ENCODE measurements around the gene GRIP2. TPM values are rescaled to one million over a fixed set of nuclear protein-coding genes. Genes with fewer than 3 reads are reported as not detected.

The GRIP2 gene
- total RNA-seq, 1 experiment from 2014 or later: not detected

GRCh38 chr3:14555835-14556234 is 15.7 kb upstream of the GRIP2 start:
- H3K4me3 Mint-ChIP-seq (ENCODE audit: low read depth, unreplicated experiment): peak overlapping the region; percentile 2
- no peak for TF ChIP-seq CTCF (IDR thresholded peaks at IDR 0.05; ENCODE audit: unreplicated experiment)
- DNase-seq: peak; percentile 38
- peaks cover 16% of the 10 kb centered on the region for H3K4me1 Mint-ChIP-seq (ENCODE audit: low read depth, unreplicated experiment)
- CTCF ChIA-PET: no interaction called here
- intact Hi-C loops (cut with micrococcal nuclease; ENCODE audit: unreplicated experiment): no loop called here
- no peak overlapping the region for H3K27ac Mint-ChIP-seq (ENCODE audit: unreplicated experiment)
- BruUV-seq (replicated peaks): no TSS peak
- peaks cover 78% of the 10 kb centered on the region for H3K27me3 Mint-ChIP-seq (ENCODE audit: unreplicated experiment)
- H3K9me3 Mint-ChIP-seq (ENCODE audit: low read depth, unreplicated experiment): no peaks in the 10 kb centered on the region
- peaks cover 3% of the 10 kb centered on the region for H3K36me3 Mint-ChIP-seq (ENCODE audit: insufficient read depth, unreplicated experiment)

GRCh38 chr3:14554715-14555114 is 14.6 kb upstream of the GRIP2 start:
- CTCF ChIA-PET: no interaction called here
- no peaks in the 10 kb centered on the region for H3K9me3 Mint-ChIP-seq (ENCODE audit: low read depth, unreplicated experiment)
- intact Hi-C loops (cut with micrococcal nuclease; ENCODE audit: unreplicated experiment): no loop called here
- no peak for TF ChIP-seq CTCF (IDR thresholded peaks at IDR 0.05; ENCODE audit: unreplicated experiment)
- H3K4me3 Mint-ChIP-seq (ENCODE audit: low read depth, unreplicated experiment): no peak overlapping the region
- H3K27me3 Mint-ChIP-seq (ENCODE audit: unreplicated experiment): peaks cover 77% of the 10 kb centered on the region
- H3K36me3 Mint-ChIP-seq (ENCODE audit: insufficient read depth, unreplicated experiment): peaks cover 3% of the 10 kb centered on the region
- no peak overlapping the region for H3K27ac Mint-ChIP-seq (ENCODE audit: unreplicated experiment)
- BruUV-seq (replicated peaks): no TSS peak
- peaks cover 16% of the 10 kb centered on the region for H3K4me1 Mint-ChIP-seq (ENCODE audit: low read depth, unreplicated experiment)
- no peak for DNase-seq

GRCh38 chr3:14553871-14554270 is 13.7 kb upstream of the GRIP2 start:
- Mint-ChIP-seq H3K27ac (ENCODE audit: unreplicated experiment) (no peak overlapping the region), H3K4me1 (ENCODE audit: low read depth, unreplicated experiment) (peaks cover 16% of the 10 kb centered on the region), H3K4me3 (ENCODE audit: low read depth, unreplicated experiment) (no peak overlapping the region), H3K36me3 (ENCODE audit: insufficient read depth, unreplicated experiment) (peaks cover 3% of the 10 kb centered on the region), H3K27me3 (ENCODE audit: unreplicated experiment) (peaks cover 77% of the 10 kb centered on the region), H3K9me3 (ENCODE audit: low read depth, unreplicated experiment) (no peaks in the 10 kb centered on the region)
- TF ChIP-seq CTCF (IDR thresholded peaks at IDR 0.05; ENCODE audit: unreplicated experiment): no peak
- DNase-seq: no peak
- BruUV-seq (replicated peaks): no TSS peak
- intact Hi-C loops (cut with micrococcal nuclease; ENCODE audit: unreplicated experiment): no loop called here
- CTCF ChIA-PET: no interaction called here

- Mint-ChIP-seq H3K4me3 (ENCODE audit: low read depth, unreplicated experiment) (no peak overlapping the region), H3K36me3 (ENCODE audit: insufficient read depth, unreplicated experiment) (peaks cover 3% of the 10 kb centered on the region), H3K27ac (ENCODE audit: unreplicated experiment) (no peak overlapping the region), H3K9me3 (ENCODE audit: low read depth, unreplicated experiment) (no peaks in the 10 kb centered on the region), H3K4me1 (ENCODE audit: low read depth, unreplicated experiment) (peaks cover 27% of the 10 kb centered on the region), H3K27me3 (ENCODE audit: unreplicated experiment) (peaks cover 80% of the 10 kb centered on the region)
- no peak for TF ChIP-seq CTCF (IDR thresholded peaks at IDR 0.05; ENCODE audit: unreplicated experiment)
- intact Hi-C loops (cut with micrococcal nuclease; ENCODE audit: unreplicated experiment): no loop called here
- BruUV-seq (replicated peaks): no TSS peak
- CTCF ChIA-PET: interaction anchor here (0.6 to 0.7 kb wide), 2 partner anchors 23 to 131 kb away, joined by 3 to 4 read pairs; no protein-coding TSS in a partner anchor
- DNase-seq: no peak
Observed at GRCh38 chr3:14552717-14553116, 12.6 kb upstream of the GRIP2 start.

All from Calu3 (cell line).